DOHH2 (cell line): ENCODE measurements around the gene PLVAP.
A peak's percentile ranks its signal among the peaks of the same experiment; 100 is the strongest.

Experiments used
- H3F3A ChIP-seq: fragments of 200-600 bp; sonication (generic), shearing (Covaris generic); 2 replicates; pipeline ENCODE4 v1.6.0; 2016; ENCODE audit warnings: antibody characterized with exemption, mild to moderate bottlenecking; ENCODE audit not compliant: control insufficient read depth, insufficient read depth
- H3K27ac ChIP-seq: fragments of 200-600 bp; sonication (generic); 2 replicates; pipeline ENCODE4 v1.5.1; 2014; ENCODE audit warnings: low read depth, mild to moderate bottlenecking, low read length, moderate library complexity
- H3K27me3 ChIP-seq: fragments of 200-600 bp; sonication (generic); 2 replicates; pipeline ENCODE4 v1.6.1; 2014; ENCODE audit warnings: mild to moderate bottlenecking, low read length, mixed read lengths; ENCODE audit not compliant: control insufficient read depth
- H3K36me3 ChIP-seq: fragments of 200-600 bp; sonication (generic); 2 replicates; pipeline ENCODE4 v1.6.1; 2014; ENCODE audit warnings: mild to moderate bottlenecking, low read length, moderate library complexity, mixed read lengths; ENCODE audit not compliant: control insufficient read depth
- H3K4me1 ChIP-seq: fragments of 200-600 bp; sonication (generic); 2 replicates; pipeline ENCODE4 v1.6.1; 2014; ENCODE audit warnings: mild to moderate bottlenecking, low read length, mixed read lengths; ENCODE audit not compliant: control insufficient read depth
- H3K4me2 ChIP-seq: fragments of 200-600 bp; sonication (generic); 2 replicates; pipeline ENCODE4 v1.6.0; 2014; ENCODE audit warnings: mild to moderate bottlenecking, low read length, moderate library complexity
- H3K4me3 ChIP-seq: fragments of 200-600 bp; sonication (generic); 2 replicates; pipeline ENCODE4 v1.5.1; 2014; ENCODE audit warnings: mild to moderate bottlenecking, low read length, mixed read lengths
- H3K79me2 ChIP-seq: fragments of 200-600 bp; sonication (generic); 2 replicates; pipeline ENCODE4 v1.6.1; 2014; ENCODE audit warnings: mild to moderate bottlenecking, low read length, mixed read lengths; ENCODE audit not compliant: control insufficient read depth
- H3K9me2 ChIP-seq: fragments of 200-600 bp; sonication (generic); replicated peaks from 2 replicates; pipeline ENCODE4 v1.6.1; 2014; ENCODE audit warnings: mild to moderate bottlenecking, low read length, mixed read lengths; ENCODE audit not compliant: control insufficient read depth
- H3K9me3 ChIP-seq: fragments of 200-600 bp; sonication (generic); 2 replicates; pipeline ENCODE4 v1.6.1; 2014; ENCODE audit warnings: antibody characterized with exemption, low read length, mixed read lengths; ENCODE audit not compliant: control insufficient read depth, insufficient read depth
- H4K20me1 ChIP-seq: fragments of 200-600 bp; sonication (generic); 2 replicates; pipeline ENCODE4 v1.6.0; 2014; ENCODE audit warnings: low read depth, mild to moderate bottlenecking, antibody characterized with exemption, low read length, moderate library complexity; ENCODE audit not compliant: control insufficient read depth, insufficient read depth
- CTCF ChIP-seq: fragments of 200-600 bp; sonication (generic); IDR thresholded peaks from one replicate; pipeline ENCODE4 v1.5.1; 2014; ENCODE audit warnings: antibody characterized with exemption, mild to moderate bottlenecking, low read depth, low read length; ENCODE audit not compliant: poor library complexity, severe bottlenecking
- EZH2phosphoT487 ChIP-seq: fragments of 200-600 bp; sonication (generic); IDR thresholded peaks from 2 replicates; pipeline ENCODE4 v1.6.1; 2017; ENCODE audit warnings: borderline replicate concordance, mild to moderate bottlenecking, antibody characterized with exemption, low read length, moderate library complexity, mixed read lengths

Gene PLVAP

GRCh38 chr19:17333611-17334413 lies 43.3 kb downstream of the PLVAP start:
- H3F3A ChIP-seq = peaks cover 8% of the 10 kb centered on the region
- H3K4me2 ChIP-seq = peak overlapping the region; percentile 96
- peaks cover 39% of the 10 kb centered on the region for H3K4me1 ChIP-seq
- TF ChIP-seq EZH2phosphoT487 (no peak), CTCF (no peak)
- H3K36me3 ChIP-seq = peaks cover 14% of the 10 kb centered on the region
- peak overlapping the region; percentile 86 for H3K4me3 ChIP-seq
- H3K79me2 ChIP-seq = peaks cover 14% of the 10 kb centered on the region
- no peaks in the 10 kb centered on the region for H3K9me2 ChIP-seq
- no peak overlapping the region for H3K27ac ChIP-seq
- peaks cover 10% of the 10 kb centered on the region; the same call in 1 of the 2 replicates for H3K9me3 ChIP-seq
- peaks cover 8% of the 10 kb centered on the region for H3K27me3 ChIP-seq
- H4K20me1 ChIP-seq = no peaks in the 10 kb centered on the region

GRCh38 chr19:17332677-17333581 lies 44.2 kb downstream of the PLVAP start:
- no peaks in the 10 kb centered on the region for H3K9me2 ChIP-seq
- peaks cover 8% of the 10 kb centered on the region for H3K36me3 ChIP-seq
- no peak overlapping the region for H3K27ac ChIP-seq
- no peaks in the 10 kb centered on the region for H4K20me1 ChIP-seq
- H3K4me1 ChIP-seq = peaks cover 38% of the 10 kb centered on the region
- no peak for TF ChIP-seq CTCF
- TF ChIP-seq EZH2phosphoT487 = no peak
- peaks cover 8% of the 10 kb centered on the region for H3K27me3 ChIP-seq
- peaks cover 5% of the 10 kb centered on the region for H3K79me2 ChIP-seq
- peaks cover 8% of the 10 kb centered on the region for H3F3A ChIP-seq
- no peak overlapping the region for H3K4me2 ChIP-seq
- H3K4me3 ChIP-seq = no peak overlapping the region
- peaks cover 10% of the 10 kb centered on the region; the same call in 1 of the 2 replicates for H3K9me3 ChIP-seq

GRCh38 chr19:17332360-17332676 lies 44.8 kb downstream of the PLVAP start:
- Histone ChIP-seq H3K4me3 (no peak overlapping the region), H3K4me2 (no peak overlapping the region), H3K27ac (no peak overlapping the region), H4K20me1 (no peaks in the 10 kb centered on the region), H3K4me1 (peaks cover 38% of the 10 kb centered on the region), H3K36me3 (peaks cover 8% of the 10 kb centered on the region), H3F3A (peaks cover 8% of the 10 kb centered on the region), H3K79me2 (no peaks in the 10 kb centered on the region), H3K9me2 (no peaks in the 10 kb centered on the region), H3K9me3 (peaks cover 10% of the 10 kb centered on the region; the same call in 1 of the 2 replicates), H3K27me3 (peaks cover 8% of the 10 kb centered on the region)
- TF ChIP-seq CTCF (no peak), EZH2phosphoT487 (no peak)
